ENCODE measurements around the gene SCN1A.
"Not testable (repeated sequence)": the region's sequence is repeated elsewhere in the genome, so short reads cannot be mapped to it uniquely, and the experiment has no call there.

Gene SCN1A

GRCh38 chr2:166112193-166112605 is 15.6 kb downstream of the SCN1A start:
- H3K4me3 Mint-ChIP-seq: no peak overlapping the region
- ATAC-seq (peak; percentile 89), DNase-seq (ENCODE audit: low spot score in 2 of 2) (no peak)
- no peaks in the 10 kb centered on the region for H3K36me3 Mint-ChIP-seq
- no peaks in the 10 kb centered on the region for H3K9me3 Mint-ChIP-seq
- peaks cover 6% of the 10 kb centered on the region for H3K4me1 Mint-ChIP-seq
- no peak overlapping the region for H3K27ac Mint-ChIP-seq

- no peak overlapping the region for H3K27ac Mint-ChIP-seq
- peak; percentile 31 for ATAC-seq
- no peaks in the 10 kb centered on the region for H3K9me3 Mint-ChIP-seq
- no peak for DNase-seq (ENCODE audit: low spot score in 2 of 2)
- H3K4me3 Mint-ChIP-seq: no peak overlapping the region
- H3K36me3 Mint-ChIP-seq: no peaks in the 10 kb centered on the region
- H3K4me1 Mint-ChIP-seq: no peaks in the 10 kb centered on the region
Observed at GRCh38 chr2:166106431-166107015, 21.3 kb downstream of the SCN1A start.

GRCh38 chr2:166104773-166105172 is 23.0 kb downstream of the SCN1A start:
- H3K4me3 Mint-ChIP-seq: no peak overlapping the region
- H3K4me1 Mint-ChIP-seq: no peaks in the 10 kb centered on the region
- no peak overlapping the region for H3K27ac Mint-ChIP-seq
- no peaks in the 10 kb centered on the region for H3K9me3 Mint-ChIP-seq
- no peaks in the 10 kb centered on the region for H3K36me3 Mint-ChIP-seq
- no peak for DNase-seq (ENCODE audit: low spot score in 2 of 2)
- ATAC-seq: no peak

- H3K4me1 Mint-ChIP-seq: no peaks in the 10 kb centered on the region
- ATAC-seq (no peak), DNase-seq (ENCODE audit: low spot score in 2 of 2) (no peak)
- H3K4me3 Mint-ChIP-seq: no peak overlapping the region
- H3K9me3 Mint-ChIP-seq: no peaks in the 10 kb centered on the region
- no peaks in the 10 kb centered on the region for H3K36me3 Mint-ChIP-seq
- no peak overlapping the region for H3K27ac Mint-ChIP-seq
Observed at GRCh38 chr2:166104084-166104483, 23.7 kb downstream of the SCN1A start.

GRCh38 chr2:166103277-166103676 is 24.5 kb downstream of the SCN1A start:
- H3K4me3 Mint-ChIP-seq; H3K36me3 Mint-ChIP-seq; ATAC-seq; H3K9me3 Mint-ChIP-seq; DNase-seq (ENCODE audit: low spot score in 2 of 2); H3K27ac Mint-ChIP-seq; H3K4me1 Mint-ChIP-seq: not testable (repeated sequence)

GRCh38 chr2:166094325-166094724 is 33.5 kb downstream of the SCN1A start:
- ATAC-seq: no peak
- Mint-ChIP-seq H3K4me1 (no peaks in the 10 kb centered on the region), H3K36me3 (no peaks in the 10 kb centered on the region), H3K4me3 (no peak overlapping the region), H3K27ac (no peak overlapping the region), H3K9me3 (no peaks in the 10 kb centered on the region)
- DNase-seq (ENCODE audit: low spot score in 2 of 2): no peak

GRCh38 chr2:166092889-166093288 is 34.9 kb downstream of the SCN1A start:
- no peaks in the 10 kb centered on the region for H3K9me3 Mint-ChIP-seq
- H3K27ac Mint-ChIP-seq: no peak overlapping the region
- no peak for DNase-seq (ENCODE audit: low spot score in 2 of 2)
- no peaks in the 10 kb centered on the region for H3K36me3 Mint-ChIP-seq
- H3K4me1 Mint-ChIP-seq: no peaks in the 10 kb centered on the region
- ATAC-seq: no peak
- no peak overlapping the region for H3K4me3 Mint-ChIP-seq

GRCh38 chr2:166091439-166091838 is 36.4 kb downstream of the SCN1A start:
- DNase-seq (ENCODE audit: low spot score in 2 of 2) (no peak), ATAC-seq (no peak)
- Mint-ChIP-seq H3K4me1 (no peaks in the 10 kb centered on the region), H3K36me3 (no peaks in the 10 kb centered on the region), H3K27ac (no peak overlapping the region), H3K9me3 (no peaks in the 10 kb centered on the region), H3K4me3 (no peak overlapping the region)

- DNase-seq (ENCODE audit: low spot score in 2 of 2): no peak
- Mint-ChIP-seq H3K9me3 (no peaks in the 10 kb centered on the region), H3K4me3 (no peak overlapping the region), H3K27ac (no peak overlapping the region), H3K36me3 (no peaks in the 10 kb centered on the region), H3K4me1 (no peaks in the 10 kb centered on the region)
- ATAC-seq: no peak
Observed at GRCh38 chr2:166090908-166091307, 36.9 kb downstream of the SCN1A start.

GRCh38 chr2:166090346-166090745 is 37.5 kb downstream of the SCN1A start:
- H3K4me3 Mint-ChIP-seq: no peak overlapping the region
- ATAC-seq (no peak), DNase-seq (ENCODE audit: low spot score in 2 of 2) (no peak)

GRCh38 chr2:166088634-166089033 is 39.2 kb downstream of the SCN1A start:
- DNase-seq (ENCODE audit: low spot score in 2 of 2) (no peak), ATAC-seq (no peak)
- Mint-ChIP-seq H3K4me3 (no peak overlapping the region), H3K36me3 (no peaks in the 10 kb centered on the region), H3K4me1 (no peaks in the 10 kb centered on the region), H3K27ac (no peak overlapping the region), H3K9me3 (no peaks in the 10 kb centered on the region)

More at GRCh38 chr2:166090346-166090745, 37.5 kb downstream of the SCN1A start:
- H3K9me3 Mint-ChIP-seq: no peaks in the 10 kb centered on the region
- no peak overlapping the region for H3K27ac Mint-ChIP-seq
- H3K4me1 Mint-ChIP-seq: no peaks in the 10 kb centered on the region
- H3K36me3 Mint-ChIP-seq: no peaks in the 10 kb centered on the region

- H3K4me3 Mint-ChIP-seq: no peak overlapping the region
- DNase-seq (ENCODE audit: low spot score in 2 of 2): no peak
- no peak for ATAC-seq
Observed at GRCh38 chr2:166084301-166084700, 43.5 kb downstream of the SCN1A start.

GRCh38 chr2:166082736-166083135 is 45.1 kb downstream of the SCN1A start:
- ATAC-seq (no peak), DNase-seq (ENCODE audit: low spot score in 2 of 2) (no peak)
- Mint-ChIP-seq H3K4me1 (no peaks in the 10 kb centered on the region), H3K9me3 (no peaks in the 10 kb centered on the region), H3K4me3 (no peak overlapping the region), H3K27ac (no peak overlapping the region), H3K36me3 (no peaks in the 10 kb centered on the region)

More at GRCh38 chr2:166084301-166084700, 43.5 kb downstream of the SCN1A start:
- Mint-ChIP-seq H3K4me1 (no peaks in the 10 kb centered on the region), H3K9me3 (no peaks in the 10 kb centered on the region), H3K27ac (no peak overlapping the region), H3K36me3 (no peaks in the 10 kb centered on the region)

GRCh38 chr2:166081852-166082251 is 46.0 kb downstream of the SCN1A start:
- no peak overlapping the region for H3K4me3 Mint-ChIP-seq
- ATAC-seq: no peak

GRCh38 chr2:166081131-166081632 is 46.6 kb downstream of the SCN1A start:
- no peaks in the 10 kb centered on the region for H3K9me3 Mint-ChIP-seq

More at GRCh38 chr2:166081852-166082251, 46.0 kb downstream of the SCN1A start:
- DNase-seq (ENCODE audit: low spot score in 2 of 2): no peak
- H3K36me3 Mint-ChIP-seq: no peaks in the 10 kb centered on the region
- no peak overlapping the region for H3K27ac Mint-ChIP-seq
- H3K9me3 Mint-ChIP-seq: no peaks in the 10 kb centered on the region
- no peaks in the 10 kb centered on the region for H3K4me1 Mint-ChIP-seq

GRCh38 chr2:166074430-166074829 is 53.4 kb downstream of the SCN1A start:
- Mint-ChIP-seq H3K4me3 (no peak overlapping the region), H3K27ac (no peak overlapping the region), H3K4me1 (no peaks in the 10 kb centered on the region), H3K36me3 (no peaks in the 10 kb centered on the region), H3K9me3 (no peaks in the 10 kb centered on the region)
- ATAC-seq: no peak
- no peak for DNase-seq (ENCODE audit: low spot score in 2 of 2)

More at GRCh38 chr2:166081131-166081632, 46.6 kb downstream of the SCN1A start:
- DNase-seq (ENCODE audit: low spot score in 2 of 2) (no peak), ATAC-seq (no peak)
- no peak overlapping the region for H3K27ac Mint-ChIP-seq
- H3K36me3 Mint-ChIP-seq: no peaks in the 10 kb centered on the region
- no peak overlapping the region for H3K4me3 Mint-ChIP-seq
- no peaks in the 10 kb centered on the region for H3K4me1 Mint-ChIP-seq

Data from stimulated activated effector memory CD8-positive, alpha-beta T cell treated with anti-CD3 and anti-CD28 coated beads, Interleukin-12 subunit alpha, Interleukin-12 subunit beta, amount 100 ng/mL, for 72 hours (primary cell).